Smooth muscle cell (in vitro differentiated cells): ENCODE results near the gene PKNOX1. TPM values are rescaled to one million over a fixed set of nuclear protein-coding genes. Genes with fewer than 3 reads are reported as not detected.

Source experiments
- DNase-seq: peaks from one replicate; lab custom pipeline; 2025; ENCODE audit not compliant: unreplicated experiment; lab: John Stamatoyannopoulos, UW
- H2AFZ ChIP-seq: fragments of 200-600 bp; sonication (generic); 2 replicates; pipeline ENCODE4 v1.6.0; 2016; ENCODE audit warnings: antibody characterized with exemption, low read depth, mild to moderate bottlenecking
- H3F3A ChIP-seq: fragments of 200-600 bp; sonication (generic); 2 replicates; pipeline ENCODE4 v1.6.0; 2017; ENCODE audit warnings: antibody characterized with exemption, low read depth
- H3K27ac ChIP-seq: fragments of 200-600 bp; sonication (generic); 2 replicates; pipeline ENCODE4 v1.5.1; 2016; ENCODE audit warnings: low read depth, mild to moderate bottlenecking
- H3K27me3 ChIP-seq: fragments of 200-600 bp; sonication (generic); 2 replicates; pipeline ENCODE4 v1.6.1; 2016; ENCODE audit warnings: low read depth, mild to moderate bottlenecking
- H3K36me3 ChIP-seq: fragments of 200-600 bp; sonication (generic); 2 replicates; pipeline ENCODE4 v1.5.1; 2016; ENCODE audit warnings: low read depth
- H3K4me1 ChIP-seq: fragments of 200-600 bp; sonication (generic); 2 replicates; pipeline ENCODE4 v1.5.1; 2016; ENCODE audit warnings: low read depth
- H3K4me2 ChIP-seq: fragments of 200-600 bp; sonication (generic); 2 replicates; pipeline ENCODE4 v1.6.0; 2016; ENCODE audit warnings: mild to moderate bottlenecking
- H3K4me3 ChIP-seq: fragments of 200-600 bp; sonication (generic); 2 replicates; pipeline ENCODE4 v1.5.1; 2016; ENCODE audit warnings: mild to moderate bottlenecking
- H3K79me2 ChIP-seq: fragments of 200-600 bp; sonication (generic); 2 replicates; pipeline ENCODE4 v1.6.0; 2016; ENCODE audit warnings: low read depth, mild to moderate bottlenecking
- H3K9ac ChIP-seq: fragments of 200-600 bp; sonication (generic); 2 replicates; pipeline ENCODE4 v1.6.0; 2016; ENCODE audit warnings: low read depth
- H3K9me3 ChIP-seq: fragments of 200-600 bp; sonication (generic); replicated peaks from 2 replicates; pipeline ENCODE4 v1.5.1; 2016; ENCODE audit warnings: low read depth
- H4K20me1 ChIP-seq: fragments of 200-600 bp; sonication (generic); 2 replicates; pipeline ENCODE4 v1.6.0; 2016; ENCODE audit warnings: low read depth
- WGBS: methylation state at CpG from one replicate; pipeline ENCODE4 v1.1.7; 2016; ENCODE audit warnings: low lambda C conversion rate; 5-methylcytosine and 5-hydroxymethylcytosine counted together
- polyA plus RNA-seq: library from polyadenylated mRNA; unstranded; fragments of >200 nt; fragmentation: Nextera tagmentation; extraction: Ambion mirVana; gene quantifications from 2 replicates; pipeline ENCODE4 v1.2.1, GENCODE V29; 2016
- total RNA-seq: library from RNA; depleted of rRNA; stranded (reverse); fragments of >200 nt; gene quantifications from 2 replicates; pipeline ENCODE4 v1.2.3, GENCODE V29; 2014
- TF ChIP-seq, protein P1 (sequence below): fragments of 200-600 bp; sonication (generic); IDR thresholded peaks from 2 replicates; pipeline ENCODE4 v1.5.1; 2017; ENCODE audit warnings: borderline replicate concordance, mild to moderate bottlenecking, antibody characterized with exemption; ENCODE audit not compliant: insufficient read depth, poor library complexity, severe bottlenecking

The PKNOX1 gene
- total and polyA plus RNA-seq, 2 experiments from 2014 or later, result 20.4 to 28.5 TPM

DNA sequence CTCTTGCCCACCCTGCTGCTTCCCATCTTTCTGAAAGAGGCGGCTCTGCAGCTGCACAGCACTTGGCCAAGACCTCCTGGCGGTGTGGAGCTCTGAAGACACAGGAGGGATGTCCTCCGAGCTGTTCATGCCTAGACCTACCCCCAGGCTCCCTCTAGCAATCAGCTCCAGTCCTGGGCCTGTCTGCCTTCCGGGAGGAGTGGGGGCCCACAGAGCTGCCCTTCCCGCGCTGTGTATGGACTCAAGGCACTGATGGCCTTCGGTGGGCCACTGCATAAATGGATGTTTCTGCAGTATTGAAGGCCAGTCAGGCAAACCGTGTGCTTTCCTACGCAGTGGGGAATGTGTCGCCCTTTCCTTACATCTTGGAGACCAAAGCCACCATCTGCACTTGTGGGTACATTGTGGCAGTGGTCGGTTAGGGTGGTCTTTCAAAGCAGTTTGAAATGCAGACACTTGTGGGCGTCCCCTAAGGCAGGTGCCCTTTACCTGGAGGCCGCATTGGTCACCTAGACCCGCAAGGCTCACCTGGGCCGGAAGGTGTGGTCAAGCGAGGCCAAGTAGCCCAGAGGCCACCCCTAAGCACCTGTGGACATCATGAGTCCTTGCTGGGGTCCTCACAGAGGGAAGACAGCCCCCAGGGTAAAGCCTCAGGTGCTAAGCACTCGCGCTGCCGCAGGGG, 912 bp upstream of the PKNOX1 start:
- H3K9me3 ChIP-seq, result no peaks in the 10 kb centered on the region
- H3K79me2 ChIP-seq, result peaks cover 31% of the 10 kb centered on the region
- no peaks in the 10 kb centered on the region for H4K20me1 ChIP-seq
- DNase-seq, result no peak
- peak overlapping the region; percentile 89 for H3K4me2 ChIP-seq
- WGBS, result 73% methylated on average over 19 of the region's 19 CpGs
- H3K27me3 ChIP-seq, result no peaks in the 10 kb centered on the region
- H3K27ac ChIP-seq, result peak overlapping the region; percentile 61
- TF ChIP-seq, protein P1, sequence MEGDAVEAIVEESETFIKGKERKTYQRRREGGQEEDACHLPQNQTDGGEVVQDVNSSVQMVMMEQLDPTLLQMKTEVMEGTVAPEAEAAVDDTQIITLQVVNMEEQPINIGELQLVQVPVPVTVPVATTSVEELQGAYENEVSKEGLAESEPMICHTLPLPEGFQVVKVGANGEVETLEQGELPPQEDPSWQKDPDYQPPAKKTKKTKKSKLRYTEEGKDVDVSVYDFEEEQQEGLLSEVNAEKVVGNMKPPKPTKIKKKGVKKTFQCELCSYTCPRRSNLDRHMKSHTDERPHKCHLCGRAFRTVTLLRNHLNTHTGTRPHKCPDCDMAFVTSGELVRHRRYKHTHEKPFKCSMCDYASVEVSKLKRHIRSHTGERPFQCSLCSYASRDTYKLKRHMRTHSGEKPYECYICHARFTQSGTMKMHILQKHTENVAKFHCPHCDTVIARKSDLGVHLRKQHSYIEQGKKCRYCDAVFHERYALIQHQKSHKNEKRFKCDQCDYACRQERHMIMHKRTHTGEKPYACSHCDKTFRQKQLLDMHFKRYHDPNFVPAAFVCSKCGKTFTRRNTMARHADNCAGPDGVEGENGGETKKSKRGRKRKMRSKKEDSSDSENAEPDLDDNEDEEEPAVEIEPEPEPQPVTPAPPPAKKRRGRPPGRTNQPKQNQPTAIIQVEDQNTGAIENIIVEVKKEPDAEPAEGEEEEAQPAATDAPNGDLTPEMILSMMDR, result no peak
- no peaks in the 10 kb centered on the region for H3K36me3 ChIP-seq
- H3K4me1 ChIP-seq, result peaks cover 16% of the 10 kb centered on the region
- peaks cover 11% of the 10 kb centered on the region for H3F3A ChIP-seq
- peak overlapping the region; percentile 76 for H2AFZ ChIP-seq
- peak overlapping the region; percentile 58 for H3K4me3 ChIP-seq
- peak overlapping the region; percentile 81 for H3K9ac ChIP-seq

DNA sequence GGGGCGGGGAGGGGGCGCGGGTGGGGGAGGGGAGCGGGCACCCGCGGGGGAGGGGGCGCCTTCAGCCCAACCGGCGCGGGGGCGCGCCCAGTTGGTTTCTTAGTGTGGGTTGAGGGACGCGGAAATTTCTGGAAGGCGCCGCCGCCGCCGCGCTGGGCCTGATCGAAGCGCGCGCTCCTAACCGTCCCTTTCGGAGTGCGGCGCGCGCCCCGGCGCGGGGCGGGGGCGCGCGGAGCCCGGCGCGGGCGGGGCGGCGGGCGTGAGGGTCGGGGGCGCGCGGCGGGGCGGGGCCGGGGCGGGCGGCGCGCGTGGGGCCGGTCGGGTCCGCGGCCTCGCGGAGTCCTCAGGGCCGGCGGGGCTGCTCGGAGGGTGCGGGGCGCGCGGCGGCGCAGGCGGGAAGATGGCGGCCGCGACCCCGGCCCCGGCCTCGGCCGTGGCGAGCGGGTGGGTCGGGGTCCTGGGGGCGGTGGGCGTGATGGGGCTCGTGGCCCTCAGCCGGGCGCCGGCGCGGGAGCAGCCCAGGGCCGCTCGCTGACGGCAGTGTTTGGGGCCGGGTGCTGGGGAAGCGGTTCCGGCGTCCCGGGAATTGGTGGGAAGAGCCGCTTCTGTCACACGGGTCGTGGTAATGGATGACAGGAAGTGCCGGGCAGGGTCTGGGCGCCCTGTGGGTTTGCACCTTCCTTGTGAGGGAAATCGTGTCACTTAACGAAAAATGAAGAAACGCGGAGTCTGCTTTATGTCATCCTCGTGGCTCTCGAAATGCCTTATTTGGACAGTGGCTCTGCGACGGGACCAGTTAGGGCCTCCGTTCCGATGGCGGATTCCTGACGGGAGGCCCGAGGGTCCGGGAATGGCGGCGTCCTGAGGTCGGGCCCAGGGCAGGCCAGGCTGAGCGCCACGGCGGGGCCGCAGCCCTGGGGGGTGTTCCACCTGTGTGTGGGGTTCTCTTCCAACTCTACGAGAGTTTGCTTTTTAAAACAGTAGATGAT, 764 bp downstream of the PKNOX1 start:
- Histone ChIP-seq H3K36me3 (no peaks in the 10 kb centered on the region), H3K4me2 (peak overlapping the region; percentile 90), H3K9me3 (no peaks in the 10 kb centered on the region), H3K4me3 (peak overlapping the region; percentile 73), H3K9ac (peak overlapping the region; percentile 90), H3K27me3 (no peaks in the 10 kb centered on the region), H3F3A (peaks cover 16% of the 10 kb centered on the region), H4K20me1 (peaks cover 6% of the 10 kb centered on the region), H3K27ac (peak overlapping the region; percentile 92), H2AFZ (peak overlapping the region; percentile 15), H3K79me2 (peaks cover 48% of the 10 kb centered on the region), H3K4me1 (peaks cover 16% of the 10 kb centered on the region)
- WGBS, result 1% methylated on average over 48 of the region's 125 CpGs
- TF ChIP-seq, protein P1, result no peak
- peak; percentile 83 for DNase-seq

DNA sequence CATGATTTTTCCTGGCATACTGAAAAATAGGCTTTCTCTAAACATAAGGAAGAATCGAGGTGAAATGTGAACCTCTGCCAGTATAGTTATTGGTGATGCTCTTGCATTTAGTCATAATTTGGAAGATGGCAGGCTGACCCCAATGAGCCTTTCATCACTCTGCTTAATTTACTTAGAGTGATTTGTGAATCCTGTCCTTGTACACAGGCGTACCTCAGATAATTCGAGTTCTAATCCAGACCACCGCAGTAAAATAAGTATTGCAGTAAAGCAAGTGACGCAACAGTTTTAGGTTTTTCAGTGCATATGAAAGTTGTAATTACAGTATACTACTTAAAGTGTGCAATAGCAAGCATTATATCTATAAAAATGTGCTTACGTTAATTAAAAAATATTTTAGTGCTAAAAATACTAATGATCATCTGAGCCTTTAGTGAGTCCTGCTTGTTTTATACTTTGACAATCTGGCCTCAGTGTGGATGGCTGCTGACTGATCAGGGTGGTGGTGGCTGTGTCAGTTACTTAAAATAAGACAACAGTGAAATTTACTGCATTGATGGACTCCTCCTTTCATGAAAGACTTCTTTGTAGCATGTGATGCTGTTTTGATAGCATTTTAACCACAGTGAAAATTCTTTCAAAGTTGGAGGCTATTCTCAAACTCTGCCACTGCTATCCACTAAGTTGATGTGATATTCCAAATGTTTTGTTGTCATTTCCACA, 1.7 kb downstream of the PKNOX1 start:
- 32% methylated on average over 6 of the region's 6 CpGs for WGBS
- Histone ChIP-seq H3K4me1 (peaks cover 16% of the 10 kb centered on the region), H3K27ac (peak overlapping the region; percentile 90), H2AFZ (no peak overlapping the region), H3K79me2 (peaks cover 57% of the 10 kb centered on the region), H3K4me3 (peak overlapping the region; percentile 73), H3K9me3 (no peaks in the 10 kb centered on the region), H3K9ac (peak overlapping the region; percentile 90), H3K27me3 (no peaks in the 10 kb centered on the region), H3F3A (peaks cover 16% of the 10 kb centered on the region), H4K20me1 (peaks cover 14% of the 10 kb centered on the region), H3K4me2 (peak overlapping the region; percentile 90), H3K36me3 (no peaks in the 10 kb centered on the region)
- DNase-seq, result no peak
- TF ChIP-seq, protein P1, result no peak
